ENCODE measurements around the gene PCDHGA8. TPM values are rescaled to one million over a fixed set of nuclear protein-coding genes. Genes with fewer than 3 reads are reported as not detected.

The PCDHGA8 gene
- total RNA-seq, 4 donors from 2014 or later = 0.59 to 9.0 (median 5.1) TPM

GRCh38 chr5:141363952-141364660 lies 28.3 kb upstream of the PCDHGA8 start, which contains the start of gene PCDHGA5:
TSS of gene PCDHGA5 (plus strand) at chr5:141364162. CDS start at chr5:141364331, 169 bp downstream.
- Histone ChIP-seq H3K9me3 (peaks cover 0 to 89% of the 10 kb centered on the region in 2 donors), H3K4me3 (no peak within 1 kb of the TSS), H3K36me3 (no peaks in the 10 kb centered on the region), H3K27me3 (no peaks in the 10 kb centered on the region), H3K27ac (no peak within 1 kb of the TSS), H3K4me1 (no peaks in the 10 kb centered on the region)
- intact Hi-C loops (cut with DNase I; ENCODE audit: low total_unique reads) = no loop called here
- no peak for TF ChIP-seq CTCF (IDR thresholded peaks at IDR 0.05)
- no peak for TF ChIP-seq POLR2A (IDR thresholded peaks at IDR 0.05)
- no peak for DNase-seq

GRCh38 chr5:141366016-141366896 lies 26.2 kb upstream of the PCDHGA8 start:
- no peak overlapping the region for H3K4me3 ChIP-seq

GRCh38 chr5:141369994-141370848 lies 22.2 kb upstream of the PCDHGA8 start, which contains the start of gene PCDHGB3:
TSS of gene PCDHGB3 (plus strand) at chr5:141370242. CDS start at chr5:141370395, 153 bp downstream.
- H3K4me3 ChIP-seq = no peak within 1 kb of the TSS
- intact Hi-C loops (cut with DNase I; ENCODE audit: low total_unique reads) = no loop called here

More at GRCh38 chr5:141366016-141366896, 26.2 kb upstream of the PCDHGA8 start:
- Histone ChIP-seq H3K4me1 (no peaks in the 10 kb centered on the region), H3K27ac (no peak overlapping the region), H3K27me3 (no peaks in the 10 kb centered on the region), H3K36me3 (no peaks in the 10 kb centered on the region), H3K9me3 (peaks cover 0 to 92% of the 10 kb centered on the region in 2 donors)
- no peak for TF ChIP-seq POLR2A (IDR thresholded peaks at IDR 0.05)
- TF ChIP-seq CTCF (IDR thresholded peaks at IDR 0.05) = no peak
- DNase-seq = no peak
- intact Hi-C loops (cut with DNase I; ENCODE audit: low total_unique reads) = loop anchor here (2.0 kb wide), 1 partner anchor 57 kb away; no protein-coding TSS in a partner anchor

More at GRCh38 chr5:141369994-141370848, 22.2 kb upstream of the PCDHGA8 start, which contains the start of gene PCDHGB3:
- no peak for DNase-seq
- Histone ChIP-seq H3K36me3 (no peaks in the 10 kb centered on the region), H3K27me3 (no peaks in the 10 kb centered on the region), H3K4me1 (no peaks in the 10 kb centered on the region), H3K27ac (no peak within 1 kb of the TSS), H3K9me3 (peaks cover 5 to 95% of the 10 kb centered on the region in 2 donors)
- TF ChIP-seq CTCF (IDR thresholded peaks at IDR 0.05) = no peak

All from uterus (tissue), 4 donors.